Head of caudate nucleus (tissue), 42 donors: ENCODE results near the gene HNRNPH3.

Experiments
- DNase-seq, 42 donors: peaks; one replicate each; pipeline versions ENCODE4 v3.0.0 to v3.0.0-alpha.2; 2020 to 2021; ENCODE audit warnings: mixed read lengths in 7 of 42
- intact Hi-C: fragments of 100-400 bp; cut with DNase I; formaldehyde crosslinking; loops from one replicate; pipeline ENCODE4 v1.15.0; 2022

HNRNPH3 gene

DNA sequence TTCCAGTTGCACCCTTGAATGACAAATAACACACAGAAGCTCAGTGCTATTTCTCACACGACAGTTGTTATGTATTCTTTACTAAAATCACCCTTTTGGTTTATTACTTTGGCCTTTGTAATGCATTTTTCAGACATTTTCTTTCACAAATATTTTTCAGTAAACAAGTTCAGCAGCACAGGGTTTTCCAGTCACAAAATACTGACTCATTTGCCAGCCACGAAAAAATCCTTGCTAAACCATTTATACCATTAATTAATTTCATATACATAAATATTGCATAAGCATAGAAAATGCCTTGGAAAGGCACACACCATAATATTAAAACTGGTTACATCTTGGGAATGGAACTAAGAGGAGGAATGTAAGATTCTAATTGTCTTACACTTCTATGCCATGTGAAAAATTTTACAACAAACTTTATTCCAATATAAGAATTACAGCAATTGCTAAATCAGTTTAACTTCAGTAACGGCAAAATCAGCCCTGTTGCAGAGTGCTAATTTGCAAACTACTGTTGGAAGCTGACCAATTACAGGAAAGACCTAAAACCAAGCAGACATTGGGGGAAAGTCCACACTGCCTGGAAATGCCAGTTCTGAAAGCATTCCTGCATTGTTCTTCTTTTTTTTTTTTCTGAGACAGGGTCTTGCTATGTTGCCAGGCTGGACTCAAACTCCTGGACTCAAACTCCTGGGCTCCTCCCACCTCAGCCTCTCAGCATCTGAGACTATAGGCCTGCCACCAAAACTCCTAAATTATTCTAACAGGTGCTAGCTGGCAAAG, 32.4 kb downstream of the HNRNPH3 start:
- intact Hi-C loops = no loop called here
- DNase-seq = no peak

- no peak for DNase-seq
- intact Hi-C loops = no loop called here
Observed at GRCh38 chr10:68365611-68366010, 33.7 kb downstream of the HNRNPH3 start.

DNA sequence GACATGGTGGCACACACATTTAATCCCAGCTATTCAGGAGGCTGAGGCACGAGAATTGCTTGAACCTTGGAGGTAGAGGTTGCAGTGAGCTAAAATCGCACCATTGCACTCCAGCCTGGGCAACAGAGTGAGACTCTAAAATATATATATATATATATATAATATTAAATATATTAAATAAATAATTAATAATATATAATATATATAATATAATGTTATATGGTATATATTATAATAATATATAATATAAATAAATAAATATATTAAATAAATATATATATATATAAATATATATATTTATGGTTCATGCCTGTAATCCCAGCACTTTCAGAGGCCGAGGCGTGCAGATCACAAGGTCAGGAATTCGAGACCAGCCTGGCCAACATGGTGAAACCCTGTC, 34.7 kb downstream of the HNRNPH3 start:
- intact Hi-C loops = no loop called here
- DNase-seq = no peak

DNA sequence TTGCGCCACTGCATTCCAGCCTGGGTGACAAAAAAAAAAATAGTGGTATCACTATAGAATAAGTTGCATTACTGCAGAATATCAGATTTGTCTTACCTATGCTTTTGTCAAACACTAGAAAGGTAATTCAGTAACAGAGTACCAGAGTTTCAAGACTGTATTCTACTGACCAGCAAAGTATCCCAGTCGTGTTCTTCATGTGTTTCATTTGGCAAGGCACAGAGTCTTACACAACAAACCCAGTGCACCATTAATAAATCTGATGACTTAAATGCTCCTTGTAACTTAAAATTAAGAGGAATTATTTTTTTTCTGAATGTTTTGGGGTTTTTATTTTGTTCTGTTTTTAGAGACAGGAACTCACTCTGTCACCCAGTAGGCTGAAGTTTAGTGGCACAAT, 35.3 kb downstream of the HNRNPH3 start:
- no peak for DNase-seq
- intact Hi-C loops = no loop called here

DNA sequence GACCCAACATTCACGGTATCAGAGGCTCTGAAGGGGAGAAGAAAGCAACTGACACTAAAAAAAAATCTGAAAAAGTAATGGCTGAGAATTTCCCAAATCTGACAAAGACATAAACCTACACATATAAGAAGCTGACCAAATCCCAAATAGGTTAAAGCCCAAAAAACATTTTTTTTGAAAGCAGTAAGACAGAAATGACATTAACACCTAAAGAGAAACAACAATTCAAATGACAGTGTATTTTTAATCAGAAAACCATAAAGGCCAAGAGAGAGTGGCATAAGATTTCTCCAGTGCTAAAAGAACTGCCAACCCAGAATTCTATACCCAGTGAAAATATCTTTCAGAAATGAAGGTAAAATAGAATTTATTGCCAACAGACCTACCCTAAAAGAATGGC, 39.7 kb downstream of the HNRNPH3 start:
- no peak for DNase-seq
- intact Hi-C loops = no loop called here

DNA sequence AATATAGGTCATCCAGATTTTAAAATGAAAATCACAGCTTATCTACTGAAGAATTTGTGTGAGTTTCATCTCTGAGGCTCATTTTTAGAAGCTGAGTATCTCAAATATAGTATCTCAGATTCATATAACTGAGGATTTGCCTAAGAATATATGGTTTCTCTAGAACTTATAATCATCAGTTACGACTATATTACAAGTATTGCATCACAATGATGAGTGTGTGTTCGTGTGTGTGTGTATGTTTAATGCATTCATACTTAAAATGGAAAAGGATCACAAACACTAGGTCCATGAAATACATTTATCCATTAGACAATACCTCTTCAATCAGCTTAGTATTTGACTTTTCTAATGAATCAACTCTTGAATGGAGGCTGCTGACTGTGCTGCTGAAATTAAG, 53.9 kb downstream of the HNRNPH3 start:
- intact Hi-C loops = no loop called here
- no peak for DNase-seq
